NB4 (cell line): ENCODE measurements around the gene GJD2.

Experiments used
- DNase-seq: peaks from one replicate; pipeline ENCODE4 v3.0.0; 2010; ENCODE audit warnings: low read depth
- H3K4me3 ChIP-seq: one replicate; pipeline ENCODE4 v1.5.1; 2011; ENCODE audit warnings: mild to moderate bottlenecking, low read depth, low read length, moderate library complexity
- CTCF ChIP-seq: IDR thresholded peaks from one replicate; pipeline ENCODE4 v1.5.1; 2012; ENCODE audit warnings: low read depth, low read length
- MAX ChIP-seq: IDR thresholded peaks from 2 replicates; pipeline ENCODE4 v1.6.1; 2011; ENCODE audit warnings: low read depth, low read length
- MYC ChIP-seq: IDR thresholded peaks from 2 replicates; pipeline ENCODE4 v1.6.1; 2011; ENCODE audit warnings: low read depth, low read length
- POLR2A ChIP-seq: IDR thresholded peaks from 2 replicates; pipeline ENCODE4 v1.6.1; 2011; ENCODE audit warnings: mild to moderate bottlenecking; ENCODE audit not compliant: insufficient read length; ENCODE audit errors: extremely low read depth

Gene GJD2

GRCh38 chr15:34790121-34790520, 35.3 kb upstream of the GJD2 start:
- no peak for TF ChIP-seq MAX
- no peak for TF ChIP-seq POLR2A
- no peak for TF ChIP-seq MYC
- no peak for TF ChIP-seq CTCF
- DNase-seq: no peak

GRCh38 chr15:34789326-34789725, 34.5 kb upstream of the GJD2 start:
- no peak overlapping the region for H3K4me3 ChIP-seq
- TF ChIP-seq CTCF: no peak
- no peak for TF ChIP-seq MYC
- no peak for TF ChIP-seq POLR2A
- TF ChIP-seq MAX: no peak
- DNase-seq: no peak

More at GRCh38 chr15:34790121-34790520, 35.3 kb upstream of the GJD2 start:
- H3K4me3 ChIP-seq: no peak overlapping the region

GRCh38 chr15:34786206-34786605, 31.4 kb upstream of the GJD2 start:
- no peak overlapping the region for H3K4me3 ChIP-seq
- DNase-seq: no peak
- TF ChIP-seq MAX (no peak), CTCF (no peak), POLR2A (no peak), MYC (no peak)

- no peak overlapping the region for H3K4me3 ChIP-seq
- no peak for DNase-seq
- TF ChIP-seq MAX (no peak), POLR2A (no peak), CTCF (no peak), MYC (no peak)
Observed at GRCh38 chr15:34783991-34784390, 29.2 kb upstream of the GJD2 start.

GRCh38 chr15:34783431-34783830, 28.6 kb upstream of the GJD2 start:
- no peak overlapping the region for H3K4me3 ChIP-seq
- TF ChIP-seq CTCF (no peak), MAX (no peak), MYC (no peak), POLR2A (no peak)
- DNase-seq: no peak

GRCh38 chr15:34782901-34783300, 28.1 kb upstream of the GJD2 start:
- H3K4me3 ChIP-seq: no peak overlapping the region
- TF ChIP-seq POLR2A (no peak), MYC (no peak), CTCF (no peak), MAX (no peak)
- DNase-seq: no peak
